SK-N-SH treated with all-trans-retinoic acid at 6 μM for 48 hours (cell line): Measurements from ENCODE around the gene PDE3A.
A peak's percentile ranks its signal among the peaks of the same experiment; 100 is the strongest.

Experiments used
- ATAC-seq: fragments of 200-7000 bp; cut with Tn5 transposase; 3 replicates; pipeline ENCODE4 v1.9.1; 2020; ENCODE audit warnings: mild to moderate bottlenecking, moderate library complexity
- ARNTL ChIP-seq: fragments of 450-650 bp; formaldehyde crosslinking; IDR thresholded peaks from 2 replicates; pipeline ENCODE4 v1.5.0; 2020; ENCODE audit warnings: low read depth, mild to moderate bottlenecking, moderate library complexity, borderline replicate concordance
- BACH2 ChIP-seq: fragments of 250-450 bp; sonication (Bioruptor Pico); IDR thresholded peaks from 2 replicates; pipeline ENCODE4 v1.9.0; 2021; ENCODE audit warnings: mild to moderate bottlenecking, borderline replicate concordance
- CREB5 ChIP-seq: fragments of 250-450 bp; sonication (Bioruptor Pico); IDR thresholded peaks from 2 replicates; pipeline ENCODE4 v1.5.1; 2020; ENCODE audit warnings: low read depth, mild to moderate bottlenecking, moderate library complexity
- CSDC2 ChIP-seq: fragments of 250-450 bp; sonication (Bioruptor Pico); IDR thresholded peaks from 2 replicates; pipeline ENCODE4 v1.5.0; 2020; ENCODE audit warnings: mild to moderate bottlenecking, moderate library complexity
- CSRNP3 ChIP-seq: fragments of 250-450 bp; sonication (Bioruptor Pico); IDR thresholded peaks from 2 replicates; pipeline ENCODE4 v1.5.1; 2021; ENCODE audit warnings: mild to moderate bottlenecking, moderate library complexity
- ESRRG ChIP-seq: fragments of 250-450 bp; sonication (Bioruptor Pico); IDR thresholded peaks from 2 replicates; pipeline ENCODE4 v1.6.1; 2021; ENCODE audit warnings: mild to moderate bottlenecking
- GLIS3 ChIP-seq: fragments of 250-450 bp; sonication (Bioruptor Pico); IDR thresholded peaks from 2 replicates; pipeline ENCODE4 v1.5.0; 2020; ENCODE audit warnings: mild to moderate bottlenecking, moderate library complexity
- ISL1 ChIP-seq: fragments of 250-450 bp; sonication (Bioruptor Pico); IDR thresholded peaks from 2 replicates; pipeline ENCODE4 v2.1.2; 2022; ENCODE audit warnings: mild to moderate bottlenecking, moderate library complexity
- OSR1 ChIP-seq: fragments of 250-450 bp; sonication (Bioruptor Pico); IDR thresholded peaks from 2 replicates; pipeline ENCODE4 v1.8.0; 2022; ENCODE audit warnings: moderate library complexity, mild to moderate bottlenecking, inconsistent platforms
- PATZ1 ChIP-seq: fragments of 250-450 bp; sonication (Bioruptor Pico); IDR thresholded peaks from 2 replicates; pipeline ENCODE4 v1.8.0; 2020; ENCODE audit warnings: mild to moderate bottlenecking, moderate library complexity, borderline replicate concordance
- RARB ChIP-seq: fragments of 250-450 bp; sonication (Bioruptor Pico); IDR thresholded peaks from 2 replicates; pipeline ENCODE4 v1.8.0; 2021; ENCODE audit warnings: mild to moderate bottlenecking, moderate library complexity
- SNAI2 ChIP-seq: fragments of 250-450 bp; sonication (Bioruptor Pico); IDR thresholded peaks from 2 replicates; pipeline ENCODE4 v1.5.0; 2020; ENCODE audit warnings: mild to moderate bottlenecking, moderate library complexity
- TOX ChIP-seq: fragments of 250-450 bp; sonication (Bioruptor Pico); IDR thresholded peaks from 2 replicates; pipeline ENCODE4 v1.8.0; 2021; ENCODE audit warnings: mild to moderate bottlenecking, moderate library complexity, borderline replicate concordance
- ZFP3 ChIP-seq: fragments of 250-450 bp; sonication (Bioruptor Pico); IDR thresholded peaks from 2 replicates; pipeline ENCODE4 v1.5.0; 2020; ENCODE audit warnings: mild to moderate bottlenecking, moderate library complexity
- ZFP30 ChIP-seq: fragments of 450-650 bp; formaldehyde crosslinking; IDR thresholded peaks from 2 replicates; pipeline ENCODE4 v1.5.0; 2022; ENCODE audit warnings: mild to moderate bottlenecking, moderate library complexity
- ZNF565 ChIP-seq: fragments of 450-650 bp; formaldehyde crosslinking; conservative IDR thresholded peaks from 2 replicates; pipeline ENCODE4 v1.5.0; 2020; ENCODE audit warnings: low read depth, mild to moderate bottlenecking, moderate library complexity
- ZNF70 ChIP-seq: fragments of 450-650 bp; formaldehyde crosslinking; IDR thresholded peaks from 2 replicates; pipeline ENCODE4 v1.5.0; 2020; ENCODE audit warnings: mild to moderate bottlenecking, moderate library complexity
- TF ChIP-seq, protein P1 (sequence below): fragments of 250-450 bp; sonication (Bioruptor Pico); IDR thresholded peaks from 2 replicates; pipeline ENCODE4 v1.8.0; 2021; ENCODE audit warnings: low read depth, mild to moderate bottlenecking, moderate library complexity, borderline replicate concordance

PDE3A gene

DNA sequence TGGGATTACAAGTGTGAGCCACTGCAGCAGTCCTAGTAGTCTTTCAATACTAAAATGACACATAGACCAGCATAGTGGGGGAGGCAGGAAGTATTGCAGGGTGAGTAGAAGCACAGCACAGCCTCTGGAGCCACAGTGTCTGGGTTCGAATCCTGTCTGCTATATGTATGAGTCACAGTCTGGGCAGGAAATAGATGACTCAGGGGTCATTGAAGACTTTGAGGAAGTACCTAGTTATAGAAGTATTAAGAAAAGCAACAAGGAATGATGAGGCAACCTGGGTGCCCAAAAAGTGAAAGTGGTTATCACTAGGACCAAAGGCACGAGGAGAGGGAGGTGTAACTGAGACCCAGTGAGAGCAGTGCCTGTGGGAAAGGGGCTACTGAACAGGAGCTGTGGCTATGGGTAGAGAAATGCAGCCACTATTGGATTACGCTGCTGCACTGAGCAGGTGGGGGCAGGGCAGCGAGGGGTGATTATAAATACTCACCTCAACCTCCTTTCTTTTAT lies 124.0 kb downstream of the PDE3A start:
- TF ChIP-seq ZFP3 (peak; percentile 95), ARNTL (CRISPR knock-in tag) (no peak), BACH2 (CRISPR knock-in tag) (no peak), CREB5 (CRISPR knock-in tag) (no peak), ESRRG (no peak)
- TF ChIP-seq, protein P1, sequence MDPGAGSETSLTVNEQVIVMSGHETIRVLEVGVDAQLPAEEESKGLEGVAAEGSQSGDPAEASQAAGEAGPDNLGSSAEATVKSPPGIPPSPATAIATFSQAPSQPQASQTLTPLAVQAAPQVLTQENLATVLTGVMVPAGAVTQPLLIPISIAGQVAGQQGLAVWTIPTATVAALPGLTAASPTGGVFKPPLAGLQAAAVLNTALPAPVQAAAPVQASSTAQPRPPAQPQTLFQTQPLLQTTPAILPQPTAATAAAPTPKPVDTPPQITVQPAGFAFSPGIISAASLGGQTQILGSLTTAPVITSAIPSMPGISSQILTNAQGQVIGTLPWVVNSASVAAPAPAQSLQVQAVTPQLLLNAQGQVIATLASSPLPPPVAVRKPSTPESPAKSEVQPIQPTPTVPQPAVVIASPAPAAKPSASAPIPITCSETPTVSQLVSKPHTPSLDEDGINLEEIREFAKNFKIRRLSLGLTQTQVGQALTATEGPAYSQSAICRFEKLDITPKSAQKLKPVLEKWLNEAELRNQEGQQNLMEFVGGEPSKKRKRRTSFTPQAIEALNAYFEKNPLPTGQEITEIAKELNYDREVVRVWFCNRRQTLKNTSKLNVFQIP (CRISPR knock-in tag), result no peak
- peak; percentile 68 for ATAC-seq

DNA sequence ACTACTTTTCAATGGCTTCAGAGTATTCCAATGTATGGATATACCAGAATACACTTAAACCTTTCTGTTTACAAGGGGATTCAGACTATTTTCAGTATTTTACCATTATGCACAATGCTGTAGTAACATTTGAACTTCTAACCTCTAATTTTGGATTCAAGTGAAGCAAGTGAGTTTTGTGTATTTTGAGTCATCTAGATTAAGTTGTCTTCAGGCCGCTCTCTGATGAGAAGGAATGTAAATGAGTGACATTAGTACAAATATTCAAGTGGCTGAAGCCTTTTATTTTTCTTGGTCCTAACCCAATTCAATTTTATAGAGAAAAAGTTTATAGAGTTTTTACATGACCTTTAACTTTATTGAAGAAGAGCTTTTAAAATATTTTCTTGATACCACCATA lies 125.6 kb downstream of the PDE3A start:
- TF ChIP-seq, protein P1 (CRISPR knock-in tag), result no peak; the same call in 1 of the 2 replicates
- TF ChIP-seq ISL1 (CRISPR knock-in tag), result peak; percentile 38; the same call in 1 of the 2 replicates
- no peak for TF ChIP-seq SNAI2 (CRISPR knock-in tag)
- no peak for TF ChIP-seq ARNTL (CRISPR knock-in tag)
- no peak for TF ChIP-seq ZFP3
- TF ChIP-seq, all 23 proteins: peak for 1
- ATAC-seq, result no peak; the same call in none of the 3 replicates

DNA sequence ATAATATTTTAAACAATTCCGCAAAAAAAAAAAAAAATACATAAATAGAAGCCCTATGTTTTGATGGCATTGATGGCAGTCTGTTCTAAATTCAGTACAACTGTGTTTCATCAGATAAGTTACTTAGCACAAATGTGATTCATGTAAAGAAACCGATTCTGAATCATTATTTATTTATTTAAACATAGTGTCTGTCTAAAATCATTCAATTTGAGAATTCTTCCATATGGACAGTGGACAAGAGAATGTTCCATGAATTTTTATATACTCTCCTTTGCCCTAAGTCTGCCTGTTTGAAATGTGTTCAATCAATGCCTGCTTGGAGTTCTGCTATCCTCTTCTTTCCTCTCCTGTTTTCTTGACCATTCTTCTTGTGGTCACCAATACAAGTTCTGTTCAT lies 126.5 kb downstream of the PDE3A start:
- TF ChIP-seq CSDC2 (CRISPR knock-in tag), result no peak
- TF ChIP-seq ESRRG, result no peak
- TF ChIP-seq OSR1 (CRISPR knock-in tag), result no peak
- peak; percentile 22; the same call in 1 of the 2 replicates for TF ChIP-seq ISL1 (CRISPR knock-in tag)
- no peak for TF ChIP-seq TOX (CRISPR knock-in tag)
- peak; percentile 63 for ATAC-seq

GRCh38 chr12:20495997-20496396 lies 127.7 kb downstream of the PDE3A start:
- TF ChIP-seq ZNF565 (CRISPR knock-in tag) (no peak), RARB (CRISPR knock-in tag) (no peak), CSRNP3 (no peak), BACH2 (CRISPR knock-in tag) (no peak), CSDC2 (CRISPR knock-in tag) (no peak)
- ATAC-seq, result no peak

- no peak for TF ChIP-seq CSDC2 (CRISPR knock-in tag)
- TF ChIP-seq PATZ1, result no peak
- no peak for TF ChIP-seq CREB5 (CRISPR knock-in tag)
- TF ChIP-seq ARNTL (CRISPR knock-in tag), result no peak
- no peak for TF ChIP-seq ZNF70
- no peak for TF ChIP-seq BACH2 (CRISPR knock-in tag)
- no peak for TF ChIP-seq ESRRG
- no peak for TF ChIP-seq ZFP30 (CRISPR knock-in tag)
- no peak for TF ChIP-seq CSRNP3
- TF ChIP-seq ZFP3, result no peak
- no peak for TF ChIP-seq RARB (CRISPR knock-in tag)
- TF ChIP-seq GLIS3 (CRISPR knock-in tag), result no peak
- TF ChIP-seq, protein P1 (CRISPR knock-in tag), result no peak
- ATAC-seq, result no peak
Observed at GRCh38 chr12:20497707-20498106, 129.4 kb downstream of the PDE3A start.
